Neural crest cell (in vitro differentiated cells): ENCODE data around the gene CASK. TPM values are rescaled to one million over a fixed set of nuclear protein-coding genes. Genes with fewer than 3 reads are reported as not detected.

Experiments used
- DNase-seq: peaks from one replicate; pipeline ENCODE4 v3.0.0; 2021; ENCODE audit warnings: low read depth, mixed read lengths, low spot score
- H3K27ac Mint-ChIP-seq: one replicate; pipeline ENCODE4 v1.8.0; 2021; ENCODE audit warnings: mild to moderate bottlenecking, mixed read lengths; ENCODE audit not compliant: unreplicated experiment
- H3K27me3 Mint-ChIP-seq: 2 replicates; pipeline ENCODE4 v1.8.0; 2021; ENCODE audit warnings: low read depth, mild to moderate bottlenecking, mixed read lengths
- H3K36me3 Mint-ChIP-seq: 2 replicates; pipeline ENCODE4 v1.8.0; 2021; ENCODE audit warnings: low read depth, mild to moderate bottlenecking, mixed read lengths
- H3K4me1 Mint-ChIP-seq: 2 replicates; pipeline ENCODE4 v1.8.0; 2021; ENCODE audit warnings: mixed read lengths
- H3K4me3 Mint-ChIP-seq: one replicate; pipeline ENCODE4 v1.8.0; 2021; ENCODE audit warnings: mild to moderate bottlenecking, mixed read lengths
- H3K9me3 Mint-ChIP-seq: 2 replicates; pipeline ENCODE4 v1.8.0; 2021; ENCODE audit warnings: mixed read lengths
- CTCF ChIP-seq: fragments of 200-600 bp; sonication (generic); conservative IDR thresholded peaks from 2 replicates; pipeline ENCODE4 v1.5.0; 2021; ENCODE audit warnings: antibody characterized with exemption, mild to moderate bottlenecking
- total RNA-seq: library from RNA; stranded (reverse); gene quantifications from 2 replicates; pipeline ENCODE4 v1.2.1, GENCODE V29; 2021

Gene CASK
- total RNA-seq, 1 donor from 2014 or later = 57.8 TPM

DNA sequence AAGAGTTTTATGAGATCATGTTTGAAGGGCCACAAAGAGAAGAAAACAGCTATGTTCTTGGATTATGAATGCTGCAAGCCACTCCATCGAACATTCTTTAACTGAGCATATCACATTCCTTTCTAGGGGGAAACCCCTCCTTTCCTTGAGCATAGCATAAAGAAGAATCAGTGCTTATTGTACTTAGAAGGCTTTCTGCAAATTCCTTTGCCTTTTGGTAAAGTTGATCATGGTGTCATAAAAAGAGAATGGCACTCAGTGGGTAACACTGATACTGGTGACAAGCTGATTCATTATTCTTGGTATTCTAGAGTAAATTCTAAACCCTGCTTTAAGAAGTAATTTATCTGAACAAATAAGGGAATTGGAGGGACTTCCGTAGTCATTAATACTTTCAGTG, 323.1 kb downstream of the CASK start:
- no peak for TF ChIP-seq CTCF
- H3K27me3 Mint-ChIP-seq = no peaks in the 10 kb centered on the region
- H3K9me3 Mint-ChIP-seq = peaks cover 7% of the 10 kb centered on the region
- peaks cover 10% of the 10 kb centered on the region for H3K36me3 Mint-ChIP-seq
- no peak overlapping the region for H3K27ac Mint-ChIP-seq
- no peak for DNase-seq
- no peak overlapping the region for H3K4me3 Mint-ChIP-seq
- H3K4me1 Mint-ChIP-seq = peaks cover 11% of the 10 kb centered on the region

- Mint-ChIP-seq H3K9me3 (peaks cover 7% of the 10 kb centered on the region), H3K4me3 (no peak overlapping the region), H3K36me3 (peaks cover 10% of the 10 kb centered on the region), H3K27me3 (no peaks in the 10 kb centered on the region), H3K4me1 (peaks cover 11% of the 10 kb centered on the region), H3K27ac (no peak overlapping the region)
- no peak for TF ChIP-seq CTCF
- no peak for DNase-seq
Observed at GRCh38 chrX:41599507-41599906, 323.8 kb downstream of the CASK start.

DNA sequence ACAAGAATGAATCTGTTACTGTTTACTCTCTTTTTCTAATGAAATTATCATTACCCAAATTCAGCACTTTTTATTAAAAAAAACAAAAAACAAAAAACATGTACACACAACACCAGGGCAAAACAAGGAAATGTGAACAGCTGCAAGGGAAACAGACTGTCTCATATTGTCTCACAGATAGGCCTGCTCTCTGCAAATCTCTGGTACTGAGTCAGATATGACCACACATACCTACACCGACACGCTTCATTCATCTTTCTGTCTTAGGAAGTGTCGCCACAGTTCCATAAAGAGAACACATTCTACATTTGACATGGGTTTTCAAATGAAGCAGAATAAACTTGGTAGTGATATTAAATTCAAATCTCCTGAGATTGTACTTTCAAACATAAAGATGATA, 326.8 kb downstream of the CASK start:
- Mint-ChIP-seq H3K9me3 (peaks cover 7% of the 10 kb centered on the region), H3K4me1 (peaks cover 6% of the 10 kb centered on the region), H3K4me3 (no peak overlapping the region), H3K27me3 (no peaks in the 10 kb centered on the region), H3K36me3 (peaks cover 7% of the 10 kb centered on the region), H3K27ac (no peak overlapping the region)
- no peak for TF ChIP-seq CTCF
- no peak for DNase-seq

DNA sequence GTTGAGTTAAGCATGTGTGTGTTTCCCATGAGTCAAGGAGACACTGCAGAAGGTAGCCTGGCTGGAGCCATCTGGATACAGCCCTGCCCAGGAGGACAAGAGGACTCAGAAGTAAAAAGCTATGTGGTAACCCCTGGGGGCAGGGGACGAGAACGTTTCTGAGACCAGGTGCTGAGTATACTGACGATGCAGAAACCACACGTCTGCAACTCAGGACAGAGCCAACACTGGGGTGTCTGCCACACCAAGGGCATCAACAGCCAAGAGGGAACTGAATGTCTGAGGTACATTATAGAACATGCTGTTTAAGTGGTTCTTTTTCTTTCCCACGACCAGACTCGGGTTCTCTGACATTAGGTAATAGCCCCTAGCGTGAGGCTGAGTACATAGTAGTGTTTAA, 328.7 kb downstream of the CASK start:
- Mint-ChIP-seq H3K27me3 (no peaks in the 10 kb centered on the region), H3K36me3 (peaks cover 4% of the 10 kb centered on the region), H3K27ac (no peak overlapping the region), H3K4me3 (no peak overlapping the region), H3K9me3 (no peaks in the 10 kb centered on the region), H3K4me1 (no peaks in the 10 kb centered on the region)
- TF ChIP-seq CTCF = no peak
- DNase-seq = no peak

- no peak for TF ChIP-seq CTCF
- Mint-ChIP-seq H3K9me3 (no peaks in the 10 kb centered on the region), H3K36me3 (no peaks in the 10 kb centered on the region), H3K4me1 (no peaks in the 10 kb centered on the region), H3K4me3 (no peak overlapping the region), H3K27ac (no peak overlapping the region), H3K27me3 (no peaks in the 10 kb centered on the region)
- no peak for DNase-seq
Observed at GRCh38 chrX:41591906-41592305, 331.4 kb downstream of the CASK start.

GRCh38 chrX:41590641-41591040, 332.7 kb downstream of the CASK start:
- Mint-ChIP-seq H3K9me3 (no peaks in the 10 kb centered on the region), H3K27ac (no peak overlapping the region), H3K27me3 (no peaks in the 10 kb centered on the region), H3K4me1 (no peaks in the 10 kb centered on the region), H3K36me3 (no peaks in the 10 kb centered on the region), H3K4me3 (no peak overlapping the region)
- no peak for TF ChIP-seq CTCF
- DNase-seq = no peak
